ENCODE data around the gene TMEM175.

TMEM175 gene

DNA sequence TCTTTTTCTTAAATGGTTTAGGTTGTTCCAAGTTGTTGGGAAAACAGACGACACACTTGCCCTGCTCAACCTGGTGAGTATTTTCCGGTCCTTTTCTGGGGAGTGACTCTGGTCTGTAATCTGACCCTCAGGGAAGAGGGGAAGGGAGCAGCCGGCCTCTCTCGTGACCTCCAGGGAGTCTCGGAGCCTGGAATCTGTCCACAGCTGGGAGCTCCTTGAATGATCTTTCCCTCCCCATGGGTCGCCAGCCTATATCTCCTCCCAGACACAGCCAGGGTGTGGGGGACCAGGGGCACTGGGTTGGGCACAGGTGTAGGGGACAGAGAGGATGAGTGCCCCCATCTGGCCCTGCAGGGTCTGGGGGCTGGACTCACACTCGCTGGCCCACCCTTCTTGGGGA lies 18.9 kb downstream of the TMEM175 start:
- TF ChIP-seq, protein P1, sequence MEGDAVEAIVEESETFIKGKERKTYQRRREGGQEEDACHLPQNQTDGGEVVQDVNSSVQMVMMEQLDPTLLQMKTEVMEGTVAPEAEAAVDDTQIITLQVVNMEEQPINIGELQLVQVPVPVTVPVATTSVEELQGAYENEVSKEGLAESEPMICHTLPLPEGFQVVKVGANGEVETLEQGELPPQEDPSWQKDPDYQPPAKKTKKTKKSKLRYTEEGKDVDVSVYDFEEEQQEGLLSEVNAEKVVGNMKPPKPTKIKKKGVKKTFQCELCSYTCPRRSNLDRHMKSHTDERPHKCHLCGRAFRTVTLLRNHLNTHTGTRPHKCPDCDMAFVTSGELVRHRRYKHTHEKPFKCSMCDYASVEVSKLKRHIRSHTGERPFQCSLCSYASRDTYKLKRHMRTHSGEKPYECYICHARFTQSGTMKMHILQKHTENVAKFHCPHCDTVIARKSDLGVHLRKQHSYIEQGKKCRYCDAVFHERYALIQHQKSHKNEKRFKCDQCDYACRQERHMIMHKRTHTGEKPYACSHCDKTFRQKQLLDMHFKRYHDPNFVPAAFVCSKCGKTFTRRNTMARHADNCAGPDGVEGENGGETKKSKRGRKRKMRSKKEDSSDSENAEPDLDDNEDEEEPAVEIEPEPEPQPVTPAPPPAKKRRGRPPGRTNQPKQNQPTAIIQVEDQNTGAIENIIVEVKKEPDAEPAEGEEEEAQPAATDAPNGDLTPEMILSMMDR (IDR thresholded peaks at IDR 0.05; ENCODE audit: insufficient read depth, low read depth, low read length, missing control alignments), result no peak
- no peak for DNase-seq (ENCODE audit: low read depth)

DNA sequence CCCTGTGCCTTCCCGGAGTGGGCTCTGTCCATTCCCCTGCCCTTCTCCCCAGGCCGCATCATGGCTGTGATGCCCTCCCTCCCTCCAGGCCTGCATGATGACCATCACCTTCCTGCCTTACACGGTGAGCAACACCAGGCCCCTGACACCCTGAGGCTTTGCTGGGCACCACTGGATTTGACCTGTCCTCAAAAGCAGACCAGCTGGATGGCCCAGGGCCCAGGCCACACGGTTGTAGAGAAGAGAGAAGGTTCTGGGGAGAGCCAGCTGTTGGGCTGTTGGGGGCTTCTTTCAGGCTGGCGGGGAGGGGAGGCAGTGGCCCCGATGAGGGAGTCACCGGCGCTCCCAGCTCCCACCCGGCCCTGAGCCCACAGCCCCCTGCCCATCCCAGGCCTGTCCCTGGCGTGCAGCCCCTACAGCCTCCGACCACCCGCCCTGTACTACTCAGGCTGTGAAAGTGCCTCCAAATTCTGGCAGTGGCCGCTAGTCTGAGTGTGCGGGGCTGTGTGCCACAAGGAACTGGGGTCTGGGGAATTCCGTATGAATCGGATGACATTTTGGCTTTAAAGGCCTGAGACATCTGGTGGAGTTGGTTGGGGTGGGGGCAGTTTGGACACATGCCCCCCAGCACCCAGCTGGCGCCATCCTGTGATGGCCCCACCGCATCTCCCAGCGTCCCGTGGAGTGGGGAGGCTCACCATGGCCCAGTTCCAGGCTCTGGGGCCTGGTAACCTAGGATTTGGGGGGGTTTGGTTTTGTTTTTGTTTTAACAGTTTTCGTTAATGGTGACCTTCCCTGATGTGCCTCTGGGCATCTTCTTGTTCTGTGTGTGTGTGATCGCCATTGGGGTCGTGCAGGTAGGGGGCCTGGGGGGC lies 19.6 kb downstream of the TMEM175 start:
- H3K4me3 ChIP-seq (ENCODE audit: low read depth, low read length), result no peak overlapping the region
- DNase-seq (ENCODE audit: low read depth), result no peak
- TF ChIP-seq, protein P1 (IDR thresholded peaks at IDR 0.05; ENCODE audit: insufficient read depth, low read depth, low read length, missing control alignments), result no peak

More for the DNA sequence above, 18.9 kb downstream of the TMEM175 start:
- H3K4me3 ChIP-seq (ENCODE audit: low read depth, low read length), result no peak overlapping the region

DNA sequence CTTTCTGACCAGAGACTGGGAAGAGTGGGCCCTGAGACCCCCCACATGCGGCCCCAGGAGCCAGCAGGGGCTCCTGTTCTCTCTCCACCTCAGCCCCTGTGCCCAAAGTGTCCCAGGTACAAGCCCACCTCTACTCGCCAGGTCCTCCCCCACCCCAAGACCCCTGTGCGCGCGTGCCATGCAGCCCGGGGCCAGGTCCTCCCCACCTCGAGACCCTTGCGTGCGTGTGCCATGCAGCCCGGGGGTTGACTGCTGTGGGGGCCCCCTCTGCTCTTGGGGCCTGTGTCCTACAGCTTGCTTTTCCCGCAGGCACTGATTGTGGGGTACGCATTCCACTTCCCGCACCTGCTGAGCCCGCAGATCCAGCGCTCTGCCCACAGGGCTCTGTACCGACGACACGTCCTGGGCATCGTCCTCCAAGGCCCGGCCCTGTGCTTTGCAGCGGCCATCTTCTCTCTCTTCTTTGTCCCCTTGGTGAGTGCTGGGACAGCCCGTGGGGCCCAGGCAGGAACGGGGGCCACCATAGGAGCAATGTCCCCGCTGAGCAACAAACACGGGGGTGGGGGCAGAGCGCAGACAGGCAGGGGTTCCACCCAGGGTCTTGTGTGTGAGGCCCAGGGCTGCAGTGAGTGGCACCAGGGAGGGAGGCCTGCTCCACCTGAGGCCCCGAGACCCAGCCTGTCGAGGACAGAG lies 20.8 kb downstream of the TMEM175 start:
- TF ChIP-seq, protein P1 (IDR thresholded peaks at IDR 0.05; ENCODE audit: insufficient read depth, low read depth, low read length, missing control alignments), result no peak

DNA sequence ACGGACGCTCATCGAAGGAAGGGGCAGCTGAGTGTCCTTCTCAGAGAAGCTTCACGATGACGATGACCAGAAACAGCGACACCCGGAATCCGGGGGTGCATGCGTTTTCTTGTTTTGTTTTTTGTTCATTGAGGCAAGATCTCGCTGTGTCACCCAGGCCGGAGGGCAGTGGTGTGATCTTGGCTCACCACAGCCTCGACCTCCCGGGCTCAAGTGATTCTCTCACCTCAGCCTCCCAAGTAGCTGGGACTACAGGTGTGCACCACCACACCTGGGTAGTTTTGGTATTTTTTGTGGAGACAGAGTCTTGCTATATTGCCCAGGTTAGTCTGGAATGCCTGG lies 21.3 kb downstream of the TMEM175 start:
- no peak overlapping the region for H3K4me3 ChIP-seq (ENCODE audit: low read depth, low read length)
- no peak for DNase-seq (ENCODE audit: low read depth)
- TF ChIP-seq, protein P1 (IDR thresholded peaks at IDR 0.05; ENCODE audit: insufficient read depth, low read depth, low read length, missing control alignments), result no peak

More for the DNA sequence above, 20.8 kb downstream of the TMEM175 start:
- no peak overlapping the region for H3K4me3 ChIP-seq (ENCODE audit: low read depth, low read length)
- no peak for DNase-seq (ENCODE audit: low read depth)

DNA sequence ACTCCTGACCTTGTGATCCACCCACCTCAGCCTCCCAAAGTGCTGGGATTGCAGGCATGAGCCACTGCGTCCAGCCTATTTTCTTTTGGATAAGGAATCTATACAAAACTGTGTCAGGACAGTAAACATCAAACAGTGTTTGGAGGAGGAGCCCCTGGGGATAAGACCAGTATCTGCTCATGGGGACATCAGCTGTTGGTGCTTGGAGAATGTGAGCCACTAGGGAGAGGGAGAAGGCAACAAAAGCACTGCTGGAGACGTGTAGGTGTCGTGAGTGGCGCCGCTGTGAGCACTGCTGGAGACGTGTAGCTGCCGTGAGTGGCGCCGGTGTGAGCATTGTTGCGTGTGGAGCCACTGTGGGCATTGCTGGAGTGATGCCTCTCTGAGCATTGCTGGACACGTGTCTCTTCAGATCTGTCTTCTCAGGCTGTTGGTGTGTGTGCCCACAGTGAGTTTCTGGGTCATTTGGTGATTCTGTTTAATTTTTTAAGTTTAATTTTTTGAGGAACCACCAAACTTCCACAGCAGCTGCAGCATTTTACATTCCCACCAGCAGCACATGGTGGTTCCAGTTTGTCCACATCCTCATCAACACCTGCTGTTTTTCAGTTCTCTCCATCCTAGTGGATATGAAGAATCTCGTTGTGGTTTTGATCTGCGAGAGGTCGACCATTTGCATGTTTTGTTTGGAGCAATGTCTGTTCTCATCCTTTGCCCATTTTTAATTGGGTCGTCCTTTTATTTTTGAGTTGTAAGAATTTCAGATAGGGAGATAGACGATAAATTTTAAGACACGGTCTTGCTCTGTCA lies 22.2 kb downstream of the TMEM175 start:
- TF ChIP-seq, protein P1 (IDR thresholded peaks at IDR 0.05; ENCODE audit: insufficient read depth, low read depth, low read length, missing control alignments), result no peak
- DNase-seq (ENCODE audit: low read depth), result no peak
- H3K4me3 ChIP-seq (ENCODE audit: low read depth, low read length), result no peak overlapping the region

DNA sequence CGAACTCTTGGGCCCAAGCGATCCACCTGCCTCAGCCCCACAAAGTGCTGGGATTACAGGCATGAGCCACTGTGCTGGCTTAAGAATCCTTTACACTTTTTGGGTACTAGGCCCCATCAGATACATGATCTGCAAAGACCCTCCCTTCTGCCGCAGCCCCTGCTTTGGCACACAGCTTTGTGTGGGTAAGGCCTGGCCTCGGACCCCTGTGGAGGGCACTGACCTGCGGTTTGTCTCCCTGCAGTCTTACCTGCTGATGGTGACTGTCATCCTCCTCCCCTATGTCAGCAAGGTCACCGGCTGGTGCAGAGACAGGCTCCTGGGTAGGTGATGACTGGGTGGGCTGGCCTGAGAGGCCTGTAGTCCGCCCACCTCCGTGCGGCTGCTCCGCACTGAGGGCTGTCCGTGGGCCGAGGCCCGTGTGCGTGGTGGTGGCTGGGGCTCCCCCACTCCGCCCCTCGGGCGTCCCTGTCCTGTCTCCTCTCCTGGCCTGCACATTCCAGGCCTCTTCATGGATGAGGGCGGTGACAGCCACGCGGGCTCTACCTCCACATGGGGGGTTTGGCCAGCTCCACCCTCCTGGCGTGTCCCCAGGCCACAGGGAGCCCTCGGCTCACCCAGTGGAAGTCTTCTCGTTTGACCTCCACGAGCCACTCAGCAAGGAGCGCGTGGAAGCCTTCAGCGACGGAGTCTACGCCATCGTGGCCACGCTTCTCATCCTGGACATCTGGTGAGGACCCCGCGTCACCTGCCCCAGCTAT lies 23.1 kb downstream of the TMEM175 start:
- no peak for DNase-seq (ENCODE audit: low read depth)
- TF ChIP-seq, protein P1 (IDR thresholded peaks at IDR 0.05; ENCODE audit: insufficient read depth, low read depth, low read length, missing control alignments), result no peak
- no peak overlapping the region for H3K4me3 ChIP-seq (ENCODE audit: low read depth, low read length)

Data from GM12865 (cell line).